Measurements from ENCODE around the gene TAPBPL.
"Not testable (repeated sequence)": the region's sequence is repeated elsewhere in the genome, so short reads cannot be mapped to it uniquely, and the experiment has no call there.

TAPBPL gene

DNA sequence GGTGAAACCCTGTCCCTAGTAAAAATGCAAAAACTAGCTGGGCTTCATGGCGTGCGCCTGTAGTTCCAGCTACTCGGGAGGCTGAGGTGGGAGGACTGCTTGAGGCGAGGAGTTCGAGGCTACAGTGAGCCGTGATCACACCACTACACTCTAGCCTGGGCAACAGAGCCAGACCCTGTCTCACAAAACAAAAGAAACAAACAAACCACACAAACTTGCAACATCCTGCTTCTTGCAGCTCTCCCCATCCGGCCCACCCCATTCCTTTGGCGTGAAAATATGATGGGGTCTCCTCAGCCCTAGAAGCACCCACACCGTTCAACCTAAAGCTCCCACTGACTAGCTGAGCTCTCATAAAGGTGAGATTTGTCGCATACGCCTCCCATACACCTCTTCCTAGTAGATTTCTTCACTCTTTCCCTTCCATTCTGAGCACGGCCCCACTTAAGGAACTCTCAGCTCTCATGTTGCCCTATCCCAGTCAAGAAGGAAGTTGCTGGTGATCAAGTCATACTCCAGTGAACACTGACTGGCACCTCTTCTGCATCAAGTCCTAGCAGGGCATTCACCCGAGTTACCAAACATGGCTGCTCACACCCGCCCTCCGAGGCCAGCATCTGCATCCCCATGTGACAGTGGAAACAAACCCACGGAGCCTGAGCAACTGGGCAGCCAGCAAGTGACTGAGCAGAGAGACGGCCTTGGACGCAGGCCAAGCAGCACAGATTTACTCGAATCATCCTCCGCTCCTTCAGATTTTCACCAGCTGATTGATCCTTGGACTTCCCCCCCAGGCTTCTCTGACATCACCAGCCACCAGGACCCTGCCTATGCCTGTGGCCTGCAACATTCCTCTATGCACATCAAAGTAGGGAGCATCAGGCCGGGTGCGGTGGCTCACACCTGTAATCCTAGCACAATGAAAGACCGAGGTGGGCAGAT, 26.0 kb upstream of the TAPBPL start:
- Histone ChIP-seq H3K9me3 (ENCODE audit: control insufficient read depth, insufficient read depth, low read length) (no peaks in the 10 kb centered on the region), H3K4me1 (ENCODE audit: control insufficient read depth, insufficient read depth, low read length) (no peaks in the 10 kb centered on the region; the same call in 1 of the 2 replicates), H3K27ac (ENCODE audit: low read depth, low read length) (no peak overlapping the region), H3K27me3 (ENCODE audit: control insufficient read depth, insufficient read depth, low read length) (no peaks in the 10 kb centered on the region; the same call in 1 of the 2 replicates), H3K36me3 (ENCODE audit: control insufficient read depth, insufficient read depth, low read length) (no peaks in the 10 kb centered on the region), H3K4me3 (ENCODE audit: low read depth, low read length) (no peak overlapping the region), H3K9ac (ENCODE audit: low read depth, low read length) (no peak overlapping the region)

DNA sequence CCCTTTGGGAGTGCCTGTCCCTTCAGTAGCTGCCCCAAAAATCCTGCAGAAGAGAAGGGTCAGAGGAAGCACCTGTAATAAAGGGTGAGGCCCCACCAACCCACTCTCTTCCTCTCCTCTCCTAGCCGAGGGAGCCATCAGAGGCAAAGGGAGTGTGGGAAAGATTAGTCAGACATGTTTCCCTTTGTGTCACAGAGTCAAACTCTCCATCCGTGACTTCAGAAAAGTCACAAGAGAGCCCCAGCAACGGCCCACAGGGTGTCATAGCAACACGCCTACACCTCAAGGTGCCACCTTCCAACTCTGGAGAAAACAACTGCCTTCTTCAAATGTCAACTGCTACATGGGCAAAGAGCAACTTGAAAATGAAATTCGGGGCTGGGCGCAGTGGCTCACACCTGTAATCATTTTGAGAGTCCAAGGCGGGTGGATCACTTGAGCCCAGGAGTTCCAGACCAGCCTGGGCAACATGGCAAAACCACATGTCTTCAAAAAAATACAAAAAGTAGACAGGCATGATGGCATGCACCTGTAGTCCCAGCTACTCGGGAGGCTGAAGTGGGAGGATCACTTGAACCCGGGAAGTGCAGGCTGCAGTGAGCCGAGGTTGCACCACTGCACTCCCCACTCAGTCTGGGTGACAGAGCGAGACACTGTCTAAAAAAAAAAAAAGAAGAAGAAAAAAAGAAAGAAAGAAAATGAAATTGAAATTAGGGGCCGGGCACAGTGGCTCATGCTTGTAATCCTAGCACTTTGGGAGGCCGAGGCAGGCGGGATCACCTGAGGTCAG, 24.8 kb upstream of the TAPBPL start:
- H3K27me3 ChIP-seq (ENCODE audit: control insufficient read depth, insufficient read depth, low read length), result no peaks in the 10 kb centered on the region
- H3K27ac ChIP-seq (ENCODE audit: low read depth, low read length), result no peak overlapping the region
- H3K36me3 ChIP-seq (ENCODE audit: control insufficient read depth, insufficient read depth, low read length), result no peaks in the 10 kb centered on the region
- H3K4me1 ChIP-seq (ENCODE audit: control insufficient read depth, insufficient read depth, low read length), result no peaks in the 10 kb centered on the region; the same call in 1 of the 2 replicates
- no peak overlapping the region for H3K4me3 ChIP-seq (ENCODE audit: low read depth, low read length)
- H3K9ac ChIP-seq (ENCODE audit: low read depth, low read length), result no peak overlapping the region
- H3K9me3 ChIP-seq (ENCODE audit: control insufficient read depth, insufficient read depth, low read length), result no peaks in the 10 kb centered on the region

DNA sequence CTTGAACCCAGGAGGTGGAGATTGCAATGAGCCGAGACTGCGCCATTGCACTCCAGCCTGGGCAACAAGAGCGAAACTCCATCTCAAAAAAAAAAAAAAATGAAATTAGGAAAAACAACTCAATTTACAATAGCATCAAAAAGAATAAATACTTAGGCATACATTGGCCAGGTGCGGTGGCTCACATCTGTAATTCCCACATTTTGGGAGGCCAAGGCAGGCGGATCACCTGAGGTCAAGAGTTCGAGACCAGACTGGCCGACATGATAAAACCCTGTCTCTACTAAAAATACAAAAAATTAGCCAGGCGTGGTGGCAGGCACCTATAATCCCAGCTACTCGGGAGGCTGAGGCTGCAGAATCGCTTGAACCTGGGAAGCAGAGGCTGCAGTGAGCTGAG, 24.0 kb upstream of the TAPBPL start:
- not testable (repeated sequence) for H3K27me3 ChIP-seq (ENCODE audit: control insufficient read depth, insufficient read depth, low read length); H3K4me1 ChIP-seq (ENCODE audit: control insufficient read depth, insufficient read depth, low read length); H3K9me3 ChIP-seq (ENCODE audit: control insufficient read depth, insufficient read depth, low read length); H3K4me3 ChIP-seq (ENCODE audit: low read depth, low read length); H3K36me3 ChIP-seq (ENCODE audit: control insufficient read depth, insufficient read depth, low read length); H3K27ac ChIP-seq (ENCODE audit: low read depth, low read length); H3K9ac ChIP-seq (ENCODE audit: low read depth, low read length)

DNA sequence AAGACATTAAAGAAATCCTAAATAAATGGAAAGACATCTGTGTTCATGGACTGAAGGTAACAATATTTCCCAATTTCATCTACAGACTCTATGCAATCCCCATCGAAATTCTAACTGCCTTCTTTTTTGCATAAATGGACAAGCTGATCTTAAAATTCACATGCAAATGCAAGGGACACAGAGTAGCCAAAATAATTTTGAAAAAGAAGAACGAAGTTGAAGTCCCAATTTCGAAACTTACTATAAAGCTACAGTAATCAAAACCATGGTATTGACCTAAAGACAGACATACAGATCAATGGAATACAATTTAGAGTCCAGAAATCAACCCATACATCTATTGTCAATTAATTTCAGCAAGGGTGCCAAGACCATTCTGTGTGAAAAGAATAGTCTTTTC, 23.5 kb upstream of the TAPBPL start:
- H3K4me1 ChIP-seq (ENCODE audit: control insufficient read depth, insufficient read depth, low read length), result peaks cover 1% of the 10 kb centered on the region
- H3K4me3 ChIP-seq (ENCODE audit: low read depth, low read length), result no peak overlapping the region
- H3K36me3 ChIP-seq (ENCODE audit: control insufficient read depth, insufficient read depth, low read length), result no peaks in the 10 kb centered on the region
- no peaks in the 10 kb centered on the region for H3K27me3 ChIP-seq (ENCODE audit: control insufficient read depth, insufficient read depth, low read length)
- no peak overlapping the region for H3K27ac ChIP-seq (ENCODE audit: low read depth, low read length)
- no peaks in the 10 kb centered on the region for H3K9me3 ChIP-seq (ENCODE audit: control insufficient read depth, insufficient read depth, low read length)
- H3K9ac ChIP-seq (ENCODE audit: low read depth, low read length), result no peak overlapping the region

DNA sequence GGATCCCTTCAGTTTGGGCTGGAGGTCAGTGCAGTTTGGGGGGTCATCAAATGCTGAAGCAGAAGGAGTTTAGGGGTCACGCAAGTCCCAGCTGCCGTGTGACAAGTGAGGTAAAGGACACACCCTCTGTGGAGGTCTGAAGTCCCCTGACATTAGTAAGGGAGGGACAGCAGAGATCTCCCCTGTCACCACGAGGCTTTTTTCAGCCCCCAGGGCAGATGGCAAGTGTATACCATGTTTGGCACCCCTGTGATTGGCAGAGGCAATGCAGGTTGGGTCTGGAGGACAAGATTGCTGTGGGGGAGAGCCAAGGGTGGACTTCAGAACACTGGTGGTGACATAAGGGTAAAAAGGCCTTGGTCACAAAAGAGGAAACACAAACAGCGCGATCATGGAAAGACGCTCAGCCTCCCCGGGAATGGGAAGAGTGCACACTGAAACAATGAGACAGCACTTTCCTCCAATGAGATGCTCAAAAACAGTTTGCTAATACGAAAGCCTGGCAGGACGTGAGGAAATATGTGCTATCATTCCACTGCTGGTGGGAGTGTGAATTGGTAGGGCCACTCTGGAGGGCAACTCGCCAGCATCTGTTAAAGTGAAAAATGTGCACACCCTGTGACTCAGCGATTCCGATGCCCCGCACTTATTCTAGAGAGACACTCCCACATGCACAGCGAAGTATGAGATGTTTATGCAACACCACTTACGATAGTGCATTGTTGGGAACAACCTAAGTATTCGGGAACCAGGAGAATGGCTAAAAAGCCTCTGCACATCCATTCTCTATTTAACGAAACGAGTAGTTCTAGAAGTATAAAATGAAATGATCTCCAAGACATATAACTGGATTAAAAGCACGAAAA, 21.5 kb upstream of the TAPBPL start:
- H3K9ac ChIP-seq (ENCODE audit: low read depth, low read length), result no peak overlapping the region
- H3K27ac ChIP-seq (ENCODE audit: low read depth, low read length), result no peak overlapping the region
- H3K9me3 ChIP-seq (ENCODE audit: control insufficient read depth, insufficient read depth, low read length), result no peaks in the 10 kb centered on the region
- H3K4me1 ChIP-seq (ENCODE audit: control insufficient read depth, insufficient read depth, low read length), result peaks cover 17% of the 10 kb centered on the region
- no peak overlapping the region for H3K4me3 ChIP-seq (ENCODE audit: low read depth, low read length)
- no peaks in the 10 kb centered on the region for H3K36me3 ChIP-seq (ENCODE audit: control insufficient read depth, insufficient read depth, low read length)
- no peaks in the 10 kb centered on the region for H3K27me3 ChIP-seq (ENCODE audit: control insufficient read depth, insufficient read depth, low read length)

DNA sequence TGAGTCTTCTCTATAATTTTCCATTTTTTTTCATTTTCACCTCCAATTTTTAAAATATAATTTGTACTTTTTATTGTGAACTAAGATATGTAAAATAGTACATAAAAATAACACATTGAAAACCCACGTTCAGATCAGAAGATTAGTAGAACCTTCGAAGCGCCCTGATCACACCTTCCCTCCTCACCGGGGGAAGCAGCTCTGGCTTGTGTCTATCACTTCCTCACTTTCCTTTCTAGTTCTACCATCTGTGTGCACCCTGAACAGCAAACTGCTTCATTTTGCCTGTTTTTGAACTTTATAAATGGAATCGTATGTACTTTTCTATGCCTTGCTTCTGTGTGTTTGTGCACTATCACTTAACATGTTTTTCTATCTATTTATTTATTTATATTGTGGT, 18.9 kb upstream of the TAPBPL start:
- Histone ChIP-seq H3K9me3 (ENCODE audit: control insufficient read depth, insufficient read depth, low read length) (no peaks in the 10 kb centered on the region), H3K36me3 (ENCODE audit: control insufficient read depth, insufficient read depth, low read length) (no peaks in the 10 kb centered on the region), H3K4me3 (ENCODE audit: low read depth, low read length) (no peak overlapping the region), H3K27me3 (ENCODE audit: control insufficient read depth, insufficient read depth, low read length) (no peaks in the 10 kb centered on the region), H3K4me1 (ENCODE audit: control insufficient read depth, insufficient read depth, low read length) (peaks cover 17% of the 10 kb centered on the region), H3K9ac (ENCODE audit: low read depth, low read length) (no peak overlapping the region), H3K27ac (ENCODE audit: low read depth, low read length) (no peak overlapping the region)

DNA sequence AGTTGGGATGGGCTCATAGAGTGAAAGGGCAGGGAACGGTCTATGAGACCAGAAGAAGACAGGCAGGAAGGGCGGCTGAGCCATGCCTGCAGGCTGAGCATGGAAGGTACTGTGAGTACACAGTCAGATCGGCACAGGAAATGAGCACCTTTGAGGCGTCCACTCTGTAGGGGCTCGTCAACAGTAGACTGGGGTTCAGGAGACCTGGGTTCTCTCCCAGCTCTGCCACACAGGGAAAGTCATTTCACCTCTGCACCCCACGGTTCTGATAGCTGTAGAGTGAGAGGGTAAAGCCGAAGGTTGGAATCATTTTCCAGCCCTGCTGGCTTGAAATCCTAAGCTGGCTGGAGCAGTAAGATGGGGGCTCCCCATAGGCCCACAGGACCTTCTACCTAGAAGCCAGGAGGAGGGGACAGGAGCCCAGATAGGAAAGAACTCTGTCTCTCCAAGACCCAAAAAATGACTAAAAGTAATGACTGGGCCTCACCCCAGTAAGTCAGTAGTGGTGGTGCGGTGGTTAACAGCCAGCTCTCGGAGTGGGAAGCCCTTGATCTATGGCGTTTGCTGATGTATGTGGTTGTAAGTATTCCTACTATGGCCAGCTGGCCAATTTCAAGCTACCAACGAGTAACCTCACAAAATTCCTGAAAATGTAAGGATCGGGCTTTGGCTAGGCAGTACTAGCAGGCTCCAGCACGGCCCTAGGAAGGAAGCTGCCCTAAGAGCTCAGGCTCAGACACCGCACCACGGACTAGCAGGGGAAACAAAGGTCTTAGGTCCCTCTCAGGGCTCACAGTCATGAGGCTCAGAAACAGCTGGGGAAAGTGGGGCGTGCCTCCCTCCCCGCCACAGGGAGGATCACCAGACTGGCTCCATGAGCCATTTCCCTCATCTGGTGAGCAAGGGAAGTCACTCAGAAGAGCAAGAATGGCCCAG, 17.4 kb upstream of the TAPBPL start:
- H3K4me3 ChIP-seq (ENCODE audit: low read depth, low read length), result no peak overlapping the region

DNA sequence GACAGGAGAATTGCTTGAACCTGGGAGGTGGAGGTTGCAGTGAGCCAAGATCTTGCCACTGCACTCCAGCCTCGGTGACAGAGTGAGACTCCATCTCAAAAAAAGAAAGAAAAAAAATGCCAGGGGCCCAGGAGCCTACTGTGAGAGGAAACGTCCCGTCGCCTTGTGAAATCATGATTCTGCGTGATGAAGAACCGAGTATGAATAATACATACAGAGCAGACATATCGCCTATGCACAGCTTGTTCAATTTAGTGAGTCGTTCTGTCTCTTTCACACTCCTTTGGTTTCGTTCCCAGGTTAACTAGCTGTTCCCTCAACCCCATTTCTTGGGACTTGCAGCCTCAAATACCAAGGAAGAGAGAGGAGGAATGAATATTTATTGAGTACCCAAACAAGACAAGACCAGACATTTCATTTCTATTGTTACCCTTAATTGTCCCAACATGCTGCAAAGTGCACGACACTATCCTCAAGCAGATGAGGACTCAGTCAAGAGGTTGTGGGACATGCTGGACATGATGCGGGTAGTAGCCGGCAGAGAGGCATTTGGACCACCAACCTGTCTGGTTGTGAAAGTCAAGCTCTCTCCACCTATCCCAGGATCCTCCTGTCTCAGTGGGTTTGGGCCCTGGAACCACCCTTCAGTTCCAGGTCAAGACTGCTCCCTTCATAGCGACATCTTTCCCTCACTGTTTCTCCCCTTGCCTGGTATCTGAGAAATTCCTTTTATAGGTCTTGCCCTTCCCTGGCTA, 15.7 kb upstream of the TAPBPL start:
- H3K4me1 ChIP-seq (ENCODE audit: control insufficient read depth, insufficient read depth, low read length), result peaks cover 17% of the 10 kb centered on the region
- no peaks in the 10 kb centered on the region for H3K9me3 ChIP-seq (ENCODE audit: control insufficient read depth, insufficient read depth, low read length)
- no peak overlapping the region for H3K27ac ChIP-seq (ENCODE audit: low read depth, low read length)
- H3K4me3 ChIP-seq (ENCODE audit: low read depth, low read length), result no peak overlapping the region
- no peak overlapping the region for H3K9ac ChIP-seq (ENCODE audit: low read depth, low read length)
- H3K36me3 ChIP-seq (ENCODE audit: control insufficient read depth, insufficient read depth, low read length), result no peaks in the 10 kb centered on the region
- no peaks in the 10 kb centered on the region for H3K27me3 ChIP-seq (ENCODE audit: control insufficient read depth, insufficient read depth, low read length)

More for the DNA sequence above, 17.4 kb upstream of the TAPBPL start:
- Histone ChIP-seq H3K36me3 (ENCODE audit: control insufficient read depth, insufficient read depth, low read length) (no peaks in the 10 kb centered on the region), H3K27me3 (ENCODE audit: control insufficient read depth, insufficient read depth, low read length) (no peaks in the 10 kb centered on the region), H3K9ac (ENCODE audit: low read depth, low read length) (no peak overlapping the region), H3K27ac (ENCODE audit: low read depth, low read length) (no peak overlapping the region), H3K9me3 (ENCODE audit: control insufficient read depth, insufficient read depth, low read length) (no peaks in the 10 kb centered on the region), H3K4me1 (ENCODE audit: control insufficient read depth, insufficient read depth, low read length) (peaks cover 17% of the 10 kb centered on the region)

DNA sequence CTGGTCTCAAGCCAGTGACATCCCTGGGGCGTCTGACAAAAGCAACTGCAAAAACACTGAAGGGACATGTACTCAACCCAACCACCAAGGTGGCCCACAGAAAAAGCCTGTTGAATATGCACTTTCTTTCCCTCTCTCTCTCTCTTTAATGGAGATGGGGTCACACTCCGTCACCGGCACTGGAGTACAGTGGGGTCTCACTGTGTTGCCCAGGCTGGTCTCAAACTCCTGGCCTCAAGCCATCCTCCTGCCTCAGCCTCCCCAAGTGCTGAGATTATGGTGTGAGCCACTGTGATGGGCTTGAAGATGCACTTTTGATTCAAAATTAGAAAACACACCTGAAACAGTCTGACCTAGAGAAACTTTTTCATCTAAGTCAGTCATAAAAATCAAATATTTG, 14.3 kb upstream of the TAPBPL start:
- Histone ChIP-seq H3K9me3 (ENCODE audit: control insufficient read depth, insufficient read depth, low read length) (no peaks in the 10 kb centered on the region), H3K4me3 (ENCODE audit: low read depth, low read length) (no peak overlapping the region), H3K27ac (ENCODE audit: low read depth, low read length) (no peak overlapping the region), H3K9ac (ENCODE audit: low read depth, low read length) (no peak overlapping the region), H3K36me3 (ENCODE audit: control insufficient read depth, insufficient read depth, low read length) (no peaks in the 10 kb centered on the region), H3K27me3 (ENCODE audit: control insufficient read depth, insufficient read depth, low read length) (no peaks in the 10 kb centered on the region), H3K4me1 (ENCODE audit: control insufficient read depth, insufficient read depth, low read length) (peaks cover 17% of the 10 kb centered on the region)
